ENCODE results near the gene RUSC2.

DNA sequence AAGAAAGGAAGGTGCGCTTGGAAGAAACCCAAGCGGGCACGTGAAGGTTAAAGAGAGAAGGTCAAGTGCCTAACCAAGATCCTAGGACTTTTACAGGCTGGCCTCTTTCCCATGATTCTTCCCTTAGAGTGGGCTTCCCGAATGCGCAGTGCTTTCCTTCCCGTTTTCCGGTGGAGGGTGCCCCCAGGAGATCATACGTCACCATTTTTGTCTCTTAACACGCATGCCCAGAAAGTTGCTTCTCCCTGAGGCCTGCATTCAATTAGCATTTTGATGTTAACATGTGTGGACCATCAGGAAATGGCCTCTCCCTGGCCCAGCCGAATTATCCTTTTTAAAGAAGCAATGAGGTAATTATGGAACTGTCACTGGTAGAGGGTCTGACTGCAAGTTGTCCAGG is 1.9 kb upstream of the RUSC2 start:
- TF ChIP-seq EZH2 (IDR thresholded peaks at IDR 0.05), result no peak
- TF ChIP-seq POLR2AphosphoS5 (IDR thresholded peaks at IDR 0.05; ENCODE audit: borderline replicate concordance, low read depth, low read length), result peak; percentile 64
